MM.1S (cell line): ENCODE data around the gene LSM5.

Experiments
- DNase-seq: peaks from one replicate; pipeline ENCODE4 v3.0.0-alpha.2; 2015
- H2AFZ ChIP-seq: fragments of 300-600 bp; sonication (generic); 2 replicates; pipeline ENCODE4 v1.6.0; 2016; ENCODE audit warnings: antibody characterized with exemption, low read length
- H3F3A ChIP-seq: fragments of 300-600 bp; sonication (generic); 2 replicates; pipeline ENCODE4 v1.6.1; 2016; ENCODE audit warnings: mild to moderate bottlenecking, antibody characterized with exemption, low read length, moderate library complexity, mixed read lengths; ENCODE audit not compliant: insufficient read depth
- H3K27ac ChIP-seq: fragments of 300-600 bp; sonication (generic); 2 replicates; pipeline ENCODE4 v1.5.1; 2016; ENCODE audit warnings: mild to moderate bottlenecking, low read length
- H3K27me3 ChIP-seq: fragments of 300-600 bp; sonication (generic); replicated peaks from 2 replicates; pipeline ENCODE4 v1.6.0; 2016; ENCODE audit warnings: low read length; ENCODE audit not compliant: insufficient read depth
- H3K36me3 ChIP-seq: fragments of 300-600 bp; sonication (generic); replicated peaks from 2 replicates; pipeline ENCODE4 v1.6.1; 2016; ENCODE audit warnings: mild to moderate bottlenecking, low read length, mixed read lengths; ENCODE audit not compliant: insufficient read depth
- H3K4me1 ChIP-seq: fragments of 300-600 bp; sonication (generic); 2 replicates; pipeline ENCODE4 v1.6.1; 2016; ENCODE audit warnings: low read length, mixed read lengths
- H3K4me2 ChIP-seq: fragments of 300-600 bp; sonication (generic); 2 replicates; pipeline ENCODE4 v1.6.0; 2016; ENCODE audit warnings: low read depth, low read length
- H3K4me3 ChIP-seq: fragments of 300-600 bp; sonication (generic); 2 replicates; pipeline ENCODE4 v1.5.1; 2016; ENCODE audit warnings: low read length, mixed read lengths
- H3K79me2 ChIP-seq: fragments of 300-600 bp; sonication (generic); 2 replicates; pipeline ENCODE4 v1.6.1; 2016; ENCODE audit warnings: mixed run types, low read length, mixed read lengths
- H3K9ac ChIP-seq: fragments of 300-600 bp; sonication (generic); 2 replicates; pipeline ENCODE4 v1.6.1; 2016; ENCODE audit warnings: low read length, mixed read lengths
- H3K9me2 ChIP-seq: fragments of 300-600 bp; sonication (generic); replicated peaks from 2 replicates; pipeline ENCODE4 v1.6.1; 2016; ENCODE audit warnings: mild to moderate bottlenecking, low read length, mixed read lengths; ENCODE audit not compliant: insufficient read depth
- H3K9me3 ChIP-seq: fragments of 300-600 bp; sonication (generic); replicated peaks from 2 replicates; pipeline ENCODE4 v1.6.1; 2016; ENCODE audit warnings: mild to moderate bottlenecking, low read length, mixed read lengths; ENCODE audit not compliant: insufficient read depth
- H4K20me1 ChIP-seq: fragments of 300-600 bp; sonication (generic); 2 replicates; pipeline ENCODE4 v1.6.1; 2016; ENCODE audit warnings: mild to moderate bottlenecking, low read length, moderate library complexity, mixed read lengths; ENCODE audit not compliant: insufficient read depth
- CTCF ChIP-seq: fragments of 300-600 bp; sonication (generic); IDR thresholded peaks from 2 replicates; pipeline ENCODE4 v1.5.1; 2016; ENCODE audit warnings: antibody characterized with exemption, low read length, mixed read lengths
- EZH2 ChIP-seq: fragments of 300-600 bp; sonication (generic); optimal IDR thresholded peaks from 2 replicates; pipeline ENCODE3; 2017; ENCODE audit warnings: low read depth, mild to moderate bottlenecking, antibody characterized with exemption, low read length, mixed read lengths
- EZH2phosphoT487 ChIP-seq: fragments of 300-600 bp; sonication (generic); IDR thresholded peaks from 2 replicates; pipeline ENCODE4 v1.6.1; 2018; ENCODE audit warnings: antibody characterized with exemption, low read length

The LSM5 gene

GRCh38 chr7:32531402-32531801 lies 41.2 kb upstream of the LSM5 start:
- Histone ChIP-seq H3K27me3 (no peaks in the 10 kb centered on the region), H3K9ac (no peak overlapping the region), H4K20me1 (no peaks in the 10 kb centered on the region), H3F3A (no peaks in the 10 kb centered on the region), H3K4me3 (no peak overlapping the region), H3K4me1 (no peaks in the 10 kb centered on the region), H3K27ac (no peak overlapping the region), H3K79me2 (0 out of 2 replicates have a peak, but pooled peaks cover 10% of the 10 kb centered on the region), H3K9me3 (no peaks in the 10 kb centered on the region), H2AFZ (no peak overlapping the region), H3K9me2 (no peaks in the 10 kb centered on the region), H3K4me2 (no peak overlapping the region), H3K36me3 (no peaks in the 10 kb centered on the region)
- TF ChIP-seq EZH2 (no peak), EZH2phosphoT487 (no peak), CTCF (no peak)
- no peak for DNase-seq

GRCh38 chr7:32525839-32526238 lies 35.7 kb upstream of the LSM5 start:
- no peak overlapping the region for H3K9ac ChIP-seq
- H3K27me3 ChIP-seq, result no peaks in the 10 kb centered on the region
- H3K9me2 ChIP-seq, result no peaks in the 10 kb centered on the region
- H3K36me3 ChIP-seq, result no peaks in the 10 kb centered on the region
- H3K27ac ChIP-seq, result no peak overlapping the region
- H3K4me1 ChIP-seq, result no peaks in the 10 kb centered on the region
- no peak for DNase-seq
- no peak overlapping the region for H2AFZ ChIP-seq
- peaks cover 11% of the 10 kb centered on the region for H3K79me2 ChIP-seq
- H3K4me2 ChIP-seq, result no peak overlapping the region
- no peak for TF ChIP-seq EZH2
- no peak for TF ChIP-seq CTCF
- TF ChIP-seq EZH2phosphoT487, result no peak
- no peaks in the 10 kb centered on the region for H3F3A ChIP-seq
- H4K20me1 ChIP-seq, result peaks cover 4% of the 10 kb centered on the region; the same call in 1 of the 2 replicates
- H3K4me3 ChIP-seq, result no peak overlapping the region
- no peaks in the 10 kb centered on the region for H3K9me3 ChIP-seq

GRCh38 chr7:32524631-32525030 lies 34.5 kb upstream of the LSM5 start:
- no peak for DNase-seq
- Histone ChIP-seq H3K9me3 (no peaks in the 10 kb centered on the region), H2AFZ (no peak overlapping the region), H3F3A (no peaks in the 10 kb centered on the region), H3K4me1 (no peaks in the 10 kb centered on the region), H3K27me3 (no peaks in the 10 kb centered on the region), H3K9ac (no peak overlapping the region), H4K20me1 (peaks cover 4% of the 10 kb centered on the region; the same call in 1 of the 2 replicates), H3K9me2 (no peaks in the 10 kb centered on the region), H3K4me2 (no peak overlapping the region), H3K27ac (no peak overlapping the region), H3K4me3 (no peak overlapping the region), H3K36me3 (no peaks in the 10 kb centered on the region), H3K79me2 (peaks cover 23% of the 10 kb centered on the region)
- TF ChIP-seq EZH2 (no peak), CTCF (no peak), EZH2phosphoT487 (no peak)
